PFSK-1 (cell line): ENCODE measurements around the gene SCUBE1.

ENCODE experiments used
- POLR2AphosphoS5 ChIP-seq: IDR thresholded peaks from 2 replicates; pipeline ENCODE4 v1.6.1; 2012; ENCODE audit warnings: low read depth, mild to moderate bottlenecking, control low read depth, low read length, moderate library complexity
- TAF1 ChIP-seq: IDR thresholded peaks from 2 replicates; pipeline ENCODE4 v1.6.1; 2012; ENCODE audit warnings: low read length, control low read depth, borderline replicate concordance; ENCODE audit not compliant: insufficient read depth
- TF ChIP-seq, protein P1 (sequence below), 2 experiments: IDR thresholded peaks; 2 replicates each; pipeline versions ENCODE4 v1.6.1 to v1.8.0; 2011 to 2012; ENCODE audit warnings: low read depth in 2 of 2, low read length in 2 of 2, control low read depth in 1 of 2, inconsistent platforms in 1 of 2, mild to moderate bottlenecking in 1 of 2, moderate library complexity in 1 of 2; ENCODE audit not compliant: insufficient read depth in 1 of 2

DNA sequence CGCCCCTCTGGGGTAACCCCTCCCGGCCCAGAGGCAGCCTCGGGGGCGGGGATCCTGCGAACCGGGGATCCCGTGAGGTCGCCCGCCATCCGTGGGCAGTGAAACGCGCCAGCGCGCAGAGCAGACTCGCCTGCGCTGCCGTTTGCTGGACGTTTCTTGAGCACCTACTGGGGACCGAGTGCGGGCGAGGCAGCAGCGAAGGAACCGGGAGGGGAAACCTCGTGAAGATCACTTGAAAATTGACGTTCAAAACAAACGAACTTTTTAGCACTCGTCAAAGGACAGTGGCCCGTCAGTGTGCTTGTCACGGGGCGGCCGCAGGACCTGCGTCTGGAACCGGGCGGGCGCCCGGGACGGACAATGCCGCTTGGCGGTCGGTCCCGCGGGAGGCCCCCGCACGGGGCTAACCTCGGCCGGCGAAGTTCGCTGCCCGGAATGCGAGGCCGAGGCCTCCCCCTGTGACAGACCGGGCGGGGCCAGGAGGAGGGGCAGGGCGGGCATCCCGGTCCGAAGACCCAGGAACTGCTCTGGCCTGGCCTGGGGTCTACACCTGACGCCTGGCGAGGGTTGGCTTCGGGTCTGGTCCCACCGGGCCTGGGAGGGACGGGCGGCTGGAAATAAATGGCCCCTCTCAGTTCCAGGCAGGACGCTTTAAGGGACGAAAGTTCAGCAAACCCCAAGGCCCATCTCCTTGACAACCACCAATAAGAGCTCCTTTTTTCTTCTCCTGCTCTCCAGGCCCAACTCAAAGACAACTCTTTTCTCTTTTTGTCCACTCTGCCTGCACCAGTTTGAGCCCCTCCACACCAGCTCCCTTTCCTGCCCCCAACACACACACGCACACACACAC, 723 bp upstream of the SCUBE1 start:
- TF ChIP-seq POLR2AphosphoS5 (no peak), TAF1 (no peak)
- TF ChIP-seq, protein P1, sequence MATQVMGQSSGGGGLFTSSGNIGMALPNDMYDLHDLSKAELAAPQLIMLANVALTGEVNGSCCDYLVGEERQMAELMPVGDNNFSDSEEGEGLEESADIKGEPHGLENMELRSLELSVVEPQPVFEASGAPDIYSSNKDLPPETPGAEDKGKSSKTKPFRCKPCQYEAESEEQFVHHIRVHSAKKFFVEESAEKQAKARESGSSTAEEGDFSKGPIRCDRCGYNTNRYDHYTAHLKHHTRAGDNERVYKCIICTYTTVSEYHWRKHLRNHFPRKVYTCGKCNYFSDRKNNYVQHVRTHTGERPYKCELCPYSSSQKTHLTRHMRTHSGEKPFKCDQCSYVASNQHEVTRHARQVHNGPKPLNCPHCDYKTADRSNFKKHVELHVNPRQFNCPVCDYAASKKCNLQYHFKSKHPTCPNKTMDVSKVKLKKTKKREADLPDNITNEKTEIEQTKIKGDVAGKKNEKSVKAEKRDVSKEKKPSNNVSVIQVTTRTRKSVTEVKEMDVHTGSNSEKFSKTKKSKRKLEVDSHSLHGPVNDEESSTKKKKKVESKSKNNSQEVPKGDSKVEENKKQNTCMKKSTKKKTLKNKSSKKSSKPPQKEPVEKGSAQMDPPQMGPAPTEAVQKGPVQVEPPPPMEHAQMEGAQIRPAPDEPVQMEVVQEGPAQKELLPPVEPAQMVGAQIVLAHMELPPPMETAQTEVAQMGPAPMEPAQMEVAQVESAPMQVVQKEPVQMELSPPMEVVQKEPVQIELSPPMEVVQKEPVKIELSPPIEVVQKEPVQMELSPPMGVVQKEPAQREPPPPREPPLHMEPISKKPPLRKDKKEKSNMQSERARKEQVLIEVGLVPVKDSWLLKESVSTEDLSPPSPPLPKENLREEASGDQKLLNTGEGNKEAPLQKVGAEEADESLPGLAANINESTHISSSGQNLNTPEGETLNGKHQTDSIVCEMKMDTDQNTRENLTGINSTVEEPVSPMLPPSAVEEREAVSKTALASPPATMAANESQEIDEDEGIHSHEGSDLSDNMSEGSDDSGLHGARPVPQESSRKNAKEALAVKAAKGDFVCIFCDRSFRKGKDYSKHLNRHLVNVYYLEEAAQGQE (IDR thresholded peaks at IDR 0.05; ENCODE audit: insufficient read depth in 1 of 2, low read depth in 2 of 2, low read length in 2 of 2) = no peak
